Endothelial cell of umbilical vein (primary cell): ENCODE data around the gene PSME3. TPM values are rescaled to one million over a fixed set of nuclear protein-coding genes. Genes with fewer than 3 reads are reported as not detected.

ENCODE experiments used
- BruUV-seq: library from RNA; stranded (reverse); fragments of 400-500 nt; replicated peaks from 2 replicates; lab custom pipeline; 2021; lab: Mats Ljungman, UMichigan
- CTCF ChIA-PET: fragments of 300-600, 350-600 bp; sonication (Branson Sonifier 250); formaldehyde crosslinking; loops from one replicate; lab custom pipeline; 2021; ENCODE audit warnings: antibody characterized with exemption, inconsistent platforms; lab: Charles Lee
- POLR2A ChIA-PET: fragments of 300-600, 350-600 bp; sonication (Branson Sonifier 250); formaldehyde crosslinking; loops from one replicate; lab custom pipeline; 2021; ENCODE audit warnings: antibody characterized with exemption, inconsistent platforms; lab: Charles Lee
- DNase-seq: peaks from one replicate; pipeline ENCODE4 v3.0.0-alpha.2; 2011; ENCODE audit warnings: low read depth, low spot score
- FAIRE-seq: peaks from 2 replicates; lab custom pipeline; 2011; peaks lifted over from hg19 to GRCh38; lab: Jason Lieb, UNC
- H2AFZ ChIP-seq: 2 replicates; pipeline ENCODE4 v1.6.0; 2012; ENCODE audit warnings: low read depth, low read length, control low read depth, inconsistent platforms
- H3K27ac ChIP-seq: 2 replicates; pipeline ENCODE4 v1.5.1; 2011; ENCODE audit warnings: low read depth, mild to moderate bottlenecking, control low read depth, low read length, moderate library complexity; ENCODE audit not compliant: insufficient read depth
- H3K27me3 ChIP-seq, 2 experiments: 2 replicates each; pipeline versions ENCODE4 v1.6.0 to v1.6.1; 2011; ENCODE audit warnings: low read length in 2 of 2, mixed read lengths in 1 of 2; ENCODE audit not compliant: control insufficient read depth in 2 of 2, insufficient read depth in 2 of 2
- H3K36me3 ChIP-seq, 2 experiments: 2 replicates in 1 of 2; 3 replicates in 1 of 2; pipeline ENCODE4 v1.5.1; 2011; ENCODE audit warnings: low read length in 2 of 2, mild to moderate bottlenecking in 1 of 2, moderate library complexity in 1 of 2; ENCODE audit not compliant: control insufficient read depth in 2 of 2, insufficient read depth in 2 of 2; ENCODE audit errors: extremely low read depth in 1 of 2
- H3K4me1 ChIP-seq: 3 replicates; pipeline ENCODE4 v1.5.1; 2011; ENCODE audit warnings: mild to moderate bottlenecking, low read length; ENCODE audit not compliant: control insufficient read depth, insufficient read depth; ENCODE audit errors: extremely low read depth
- H3K4me2 ChIP-seq: 2 replicates; pipeline ENCODE4 v1.6.1; 2011; ENCODE audit warnings: low read length, control low read depth, mixed read lengths; ENCODE audit not compliant: insufficient read depth
- H3K4me3 ChIP-seq, 3 experiments: fragments of 200-600 bp in 1 of 3; sonication (generic), shearing (Covaris generic) in 1 of 3; replicated peaks in 1 of 3; 2 replicates each; pipeline ENCODE4 v1.5.1; 2011 to 2016; ENCODE audit warnings: control low read depth in 3 of 3, low read length in 3 of 3, mild to moderate bottlenecking in 2 of 3, inconsistent platforms in 1 of 3, low read depth in 1 of 3, moderate library complexity in 1 of 3; ENCODE audit not compliant: insufficient read depth in 1 of 3
- H3K79me2 ChIP-seq: 2 replicates; pipeline ENCODE4 v1.6.0; 2012; ENCODE audit warnings: low read length, inconsistent platforms; ENCODE audit not compliant: control insufficient read depth, insufficient read depth
- H3K9ac ChIP-seq: replicated peaks from 2 replicates; pipeline ENCODE3; 2011; ENCODE audit warnings: low read length, control low read depth; ENCODE audit not compliant: insufficient read depth; ENCODE audit errors: extremely low read depth
- H3K9me1 ChIP-seq: replicated peaks from 3 replicates; pipeline ENCODE4 v1.6.0; 2011; ENCODE audit warnings: mild to moderate bottlenecking, low read length; ENCODE audit not compliant: control insufficient read depth, insufficient read depth; ENCODE audit errors: extremely low read depth
- H3K9me3 ChIP-seq: replicated peaks from 2 replicates; pipeline ENCODE4 v1.5.1; 2012; ENCODE audit warnings: low read length, inconsistent platforms; ENCODE audit not compliant: control insufficient read depth, insufficient read depth
- H4K20me1 ChIP-seq: replicated peaks from 2 replicates; pipeline ENCODE3; 2011; ENCODE audit warnings: mild to moderate bottlenecking, low read length; ENCODE audit not compliant: control insufficient read depth, insufficient read depth; ENCODE audit errors: extremely low read depth
- CTCF ChIP-seq, 2 donors: IDR thresholded peaks; 1 replicate in 1 of 2; 2 replicates in 1 of 2; pipeline ENCODE4 v1.5.1; 2011; ENCODE audit warnings: low read length in 2 of 2, mild to moderate bottlenecking in 2 of 2, moderate library complexity in 2 of 2, control low read depth in 1 of 2, inconsistent platforms in 1 of 2, low read depth in 1 of 2; ENCODE audit not compliant: insufficient read depth in 1 of 2; ENCODE audit errors: extremely low read depth in 1 of 2
- EZH2 ChIP-seq: IDR thresholded peaks from 2 replicates; pipeline ENCODE4 v1.6.1; 2012; ENCODE audit warnings: borderline replicate concordance, low read depth, mild to moderate bottlenecking, moderate library complexity, low read length, inconsistent platforms; ENCODE audit not compliant: severe bottlenecking
- FOS ChIP-seq: IDR thresholded peaks from 2 replicates; pipeline ENCODE4 v1.6.1; 2011; ENCODE audit warnings: mild to moderate bottlenecking, low read length, moderate library complexity, borderline replicate concordance; ENCODE audit not compliant: insufficient read depth
- GATA2 ChIP-seq: IDR thresholded peaks from 2 replicates; pipeline ENCODE4 v1.7.0; 2011; ENCODE audit warnings: low read depth, mild to moderate bottlenecking, moderate library complexity, mixed read lengths, low read length; ENCODE audit not compliant: insufficient read length, insufficient read depth
- JUN ChIP-seq: IDR thresholded peaks from 2 replicates; pipeline ENCODE4 v1.6.1; 2011; ENCODE audit warnings: borderline replicate concordance, low read depth; ENCODE audit not compliant: insufficient read length, insufficient read depth
- MAX ChIP-seq: IDR thresholded peaks from 2 replicates; pipeline ENCODE4 v1.6.1; 2011; ENCODE audit not compliant: insufficient read depth, insufficient read length
- MYC ChIP-seq: IDR thresholded peaks from one replicate; pipeline ENCODE4 v1.6.1; 2011; ENCODE audit warnings: mild to moderate bottlenecking, low read depth, low read length
- POLR2A ChIP-seq: IDR thresholded peaks from 2 replicates; pipeline ENCODE4 v1.6.1; 2012; ENCODE audit warnings: low read depth, mild to moderate bottlenecking, control low read depth, low read length
- POLR2AphosphoS5 ChIP-seq: IDR thresholded peaks from 2 replicates; pipeline ENCODE4 v1.6.1; 2012; ENCODE audit warnings: low read depth, mild to moderate bottlenecking, control low read depth, low read length, moderate library complexity; ENCODE audit not compliant: insufficient read depth
- dilution Hi-C: fragments of 300-500 bp; cut with MboI; formaldehyde crosslinking; loops from one replicate; pipeline ENCODE4 v1.15.0; 2019; ENCODE audit warnings: low sequenced_read_pairs; ENCODE audit not compliant: extremely low pct_ligation_motif_present
- intact Hi-C: fragments of 100-400 bp; cut with micrococcal nuclease; formaldehyde crosslinking; loops from one replicate; pipeline ENCODE4 v1.10.0; 2022
- polyA plus RNA-seq, 4 experiments: library from polyadenylated mRNA; depleted of rRNA in 3 of 4; stranded (reverse) in 3 of 4; unstranded in 1 of 4; fragments of >200 nt; gene quantifications; 2 replicates each; pipeline versions ENCODE4 v1.2.1 to v1.2.3, GENCODE V29; 2011 to 2012; ENCODE audit warnings: missing spikeins in 1 of 4
- total RNA-seq: library from RNA; stranded (reverse); gene quantifications from 2 replicates; pipeline ENCODE4 v1.2.3, GENCODE V29; 2021

Gene PSME3
- total and polyA plus RNA-seq, 2 donors (not counting 3 experiments of a cell fraction or from before 2014, with no cell fraction given) = 98.4 to 126 TPM

GRCh38 chr17:42830971-42831370 is 2.2 kb upstream of the PSME3 start:
- peaks cover 24% of the 10 kb centered on the region for H3K79me2 ChIP-seq
- BruUV-seq = no TSS peak
- no peaks in the 10 kb centered on the region for H4K20me1 ChIP-seq
- no peak overlapping the region for H3K4me2 ChIP-seq
- intact Hi-C loops = no loop called here
- FAIRE-seq (no peak), DNase-seq (no peak)
- H2AFZ ChIP-seq = no peak overlapping the region
- H3K9me3 ChIP-seq = no peaks in the 10 kb centered on the region
- ChIA-PET POLR2A (no interaction called here), CTCF (no interaction called here)
- H3K9me1 ChIP-seq = no peaks in the 10 kb centered on the region
- H3K4me3 ChIP-seq = no peak overlapping the region
- TF ChIP-seq EZH2 (no peak), MAX (no peak), FOS (no peak), CTCF (IDR thresholded peaks at IDR 0.05; ENCODE audit: extremely low read depth in 1 of 2, insufficient read depth in 1 of 2, low read depth in 1 of 2, low read length in 2 of 2) (no peak), GATA2 (no peak), JUN (no peak), POLR2AphosphoS5 (no peak), POLR2A (no peak), MYC (no peak)
- H3K4me1 ChIP-seq = peaks cover 17% of the 10 kb centered on the region
- no peak overlapping the region for H3K27ac ChIP-seq
- dilution Hi-C loops = no loop called here
- peaks cover 6 to 13% of the 10 kb centered on the region in 2 experiments for H3K27me3 ChIP-seq
- peaks cover 0 to 2% of the 10 kb centered on the region in 2 experiments for H3K36me3 ChIP-seq
- no peak overlapping the region for H3K9ac ChIP-seq
